Measurements from ENCODE around the gene SEC16A.

Gene SEC16A

GRCh38 chr9:136504512-136505348, 21.9 kb upstream of the SEC16A start:
- DNase-seq, result no peak

DNA sequence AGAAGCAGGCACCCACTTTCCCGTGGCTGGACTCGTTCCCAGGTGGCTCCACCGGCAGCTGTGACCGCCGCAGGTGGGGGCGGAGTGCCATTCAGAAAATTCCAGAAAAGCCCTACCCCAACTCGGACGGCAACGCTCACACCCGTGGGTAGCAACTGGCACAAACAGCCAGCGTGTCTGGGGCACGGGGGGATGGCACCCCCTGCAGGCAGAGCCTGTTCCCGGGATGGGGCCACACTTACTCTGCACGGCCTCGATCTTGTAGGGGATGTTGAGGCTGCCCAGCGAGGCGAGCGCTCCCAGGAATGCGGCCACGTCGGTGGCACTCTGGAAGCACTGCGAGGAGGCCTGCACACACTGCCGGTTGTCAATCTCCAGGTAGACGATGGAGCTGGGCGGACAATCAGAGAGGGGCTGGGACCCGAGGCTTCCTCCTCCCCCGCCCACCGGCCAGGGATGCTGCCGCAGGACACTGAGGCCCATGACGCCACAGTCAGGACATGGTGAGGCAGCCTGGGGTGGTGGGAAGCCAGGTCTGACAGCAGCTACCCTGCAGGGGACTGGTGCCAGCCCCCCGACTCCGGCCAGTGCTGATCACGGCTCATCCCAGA, 20.2 kb upstream of the SEC16A start:
- DNase-seq, result no peak

DNA sequence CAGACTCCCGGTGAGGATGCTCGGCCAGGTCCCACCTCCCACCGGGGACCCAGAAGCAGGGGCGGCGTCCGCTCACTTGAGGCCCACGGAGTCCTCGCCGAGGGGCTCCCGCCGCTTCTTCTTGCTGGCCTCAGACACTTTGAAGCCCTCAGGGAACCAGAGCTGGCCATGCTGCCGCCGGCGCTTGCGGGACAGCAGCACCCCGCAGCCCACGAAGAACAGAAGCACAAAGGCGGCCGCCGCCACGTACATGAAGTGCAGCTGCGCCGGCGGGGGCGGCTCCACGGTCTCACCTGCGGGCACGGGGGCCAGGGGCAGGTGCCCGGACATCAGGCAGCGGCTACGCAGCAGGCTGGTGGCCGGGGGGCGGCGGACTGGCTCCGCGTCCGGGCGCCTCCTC, 19.4 kb upstream of the SEC16A start:
- no peak for DNase-seq

DNA sequence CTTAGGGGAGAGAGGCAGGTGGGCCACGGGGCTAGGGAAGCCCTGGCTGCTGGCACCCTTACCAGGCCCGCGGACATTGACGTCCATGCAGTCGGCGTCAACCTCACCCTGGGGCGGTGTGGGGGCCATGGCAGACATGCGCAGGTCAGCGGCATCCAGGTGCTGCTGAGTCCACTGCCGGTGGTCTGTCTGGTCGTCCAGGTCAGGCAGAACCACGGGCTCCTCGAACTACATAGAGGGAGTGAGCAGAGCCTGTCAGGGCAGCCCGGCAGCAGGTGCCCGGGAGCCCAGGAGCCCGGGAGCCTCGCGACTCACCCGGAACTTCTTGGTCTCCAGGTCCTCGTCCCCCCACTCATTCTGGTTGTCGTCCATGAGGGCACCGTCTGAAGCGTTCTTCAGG, 18.8 kb upstream of the SEC16A start:
- no peak for DNase-seq

DNA sequence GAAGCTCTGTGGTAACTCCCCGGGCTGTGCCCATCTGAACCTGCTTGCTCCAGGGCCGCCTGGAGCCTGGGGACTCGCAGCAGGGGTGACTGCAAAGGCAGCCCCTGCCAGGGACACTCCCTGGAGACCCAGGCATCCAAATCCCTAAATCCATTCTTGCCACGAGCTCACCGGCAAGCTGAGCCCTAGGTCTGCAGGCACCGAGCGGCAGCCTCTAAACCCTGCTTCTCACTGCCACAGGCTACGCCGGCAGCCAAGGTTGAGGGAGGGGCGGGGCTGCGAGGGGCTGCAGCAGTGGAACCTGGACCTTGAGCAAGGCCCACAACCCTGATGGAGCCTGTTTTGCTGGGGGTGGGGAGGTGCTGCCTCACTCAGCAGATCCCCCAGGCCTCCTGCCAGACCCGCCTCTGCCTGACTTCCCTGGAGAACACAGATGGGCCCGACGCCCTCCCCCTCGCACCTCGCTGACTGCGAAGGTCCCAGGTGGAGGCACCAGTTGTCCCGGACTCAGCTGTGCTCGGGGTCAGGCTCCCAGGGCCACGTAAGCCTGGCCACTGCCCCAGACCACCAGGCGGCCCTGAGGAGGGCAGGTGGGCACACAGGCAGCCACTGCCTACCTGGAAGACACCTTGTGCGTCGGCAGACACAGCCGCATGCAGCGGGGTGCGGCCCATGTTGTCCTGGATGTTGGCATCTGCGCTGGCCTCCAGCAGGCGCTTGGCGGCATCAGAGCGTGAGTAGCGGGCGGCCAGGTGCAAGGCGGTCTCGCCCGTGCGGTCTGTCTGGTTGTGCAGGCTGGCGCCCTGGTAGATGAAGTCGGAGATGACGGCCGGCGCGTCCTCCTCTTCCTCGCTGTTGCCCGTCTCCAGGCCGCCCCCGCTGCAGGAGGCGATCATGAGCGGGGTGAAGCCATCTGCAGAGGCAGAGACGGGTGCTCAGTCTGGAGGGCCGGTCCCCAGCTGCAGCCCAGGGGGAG, 17.4 kb upstream of the SEC16A start:
- DNase-seq, result no peak

GRCh38 chr9:136499071-136499934, 16.5 kb upstream of the SEC16A start:
- DNase-seq, result no peak

DNA sequence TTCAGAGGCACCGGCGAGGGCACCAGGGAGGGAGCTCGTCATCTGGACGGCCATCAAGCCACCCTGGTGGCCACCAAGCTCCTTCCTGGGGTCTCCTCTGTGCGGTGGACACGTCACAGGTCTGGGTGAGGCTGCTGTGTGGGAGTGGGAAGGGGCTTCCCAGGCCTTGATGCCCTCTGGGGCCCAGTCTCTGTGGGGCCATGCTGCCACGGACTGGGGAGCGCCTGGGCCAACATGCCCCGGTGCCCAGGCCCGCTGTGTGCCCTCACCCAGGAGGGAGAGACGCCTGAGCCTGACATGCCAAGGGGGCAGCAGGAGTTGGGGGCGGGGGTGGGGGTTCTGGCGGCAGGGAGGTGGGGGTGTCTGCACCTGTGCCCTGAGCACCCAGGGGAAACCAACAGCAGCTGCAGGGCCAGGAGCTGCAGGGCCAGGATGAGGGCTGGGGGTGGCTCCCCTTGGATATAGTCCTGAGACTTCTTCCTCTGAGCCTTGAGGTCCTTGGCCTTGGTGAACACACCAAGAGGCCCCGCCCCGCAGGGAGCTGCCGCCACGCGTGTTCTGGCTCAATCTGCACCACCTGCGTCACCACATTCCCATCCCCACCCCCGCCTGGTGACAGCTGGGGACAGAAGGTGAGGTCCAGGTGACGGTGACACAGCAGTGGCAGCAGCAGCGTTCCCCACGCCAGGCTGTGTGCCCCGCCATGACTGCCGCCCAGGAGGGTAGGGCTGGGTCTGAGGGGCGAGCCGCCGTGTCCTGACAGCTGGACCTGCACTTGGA, 15.3 kb upstream of the SEC16A start:
- DNase-seq, result no peak

DNA sequence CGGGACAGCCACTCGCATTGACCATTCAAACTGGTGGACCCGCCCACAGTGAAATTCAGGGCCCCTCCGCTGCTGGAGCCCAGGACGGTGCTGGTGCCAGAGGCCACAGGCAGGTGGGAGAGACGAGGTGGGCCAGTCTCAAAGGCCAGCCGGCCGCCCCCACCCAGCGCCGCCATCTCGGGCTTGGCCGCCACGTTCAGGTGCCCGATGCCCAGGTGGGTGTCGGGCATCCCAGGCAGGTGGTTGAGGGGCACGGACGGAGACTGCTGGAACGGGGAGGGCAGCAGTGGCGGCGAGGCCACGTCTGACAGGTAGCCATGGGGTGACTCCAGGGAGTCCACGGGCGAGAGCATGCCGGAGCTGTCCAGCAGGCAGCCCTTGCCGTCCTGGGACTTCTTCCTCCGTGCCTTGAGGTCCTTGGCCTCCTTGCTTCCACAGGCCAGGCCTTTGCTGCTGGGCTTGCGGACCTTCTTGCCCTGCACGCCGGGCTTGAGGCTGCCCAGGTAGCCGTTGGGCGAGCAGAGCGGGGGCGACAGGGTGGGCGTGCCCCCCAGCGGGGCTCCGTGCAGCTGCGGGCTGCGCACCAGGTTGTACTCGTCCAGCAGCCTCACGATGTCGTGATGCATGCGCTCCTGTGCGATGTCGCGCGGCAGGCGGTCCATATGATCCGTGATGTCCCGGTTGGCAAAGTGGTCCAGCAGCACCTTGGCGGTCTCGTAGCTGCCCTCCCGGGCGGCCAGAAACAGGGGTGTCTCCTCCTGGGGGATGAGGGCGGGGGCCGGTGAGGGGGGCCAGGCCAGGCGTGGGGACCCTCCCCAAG, 14.2 kb upstream of the SEC16A start:
- DNase-seq, result no peak

DNA sequence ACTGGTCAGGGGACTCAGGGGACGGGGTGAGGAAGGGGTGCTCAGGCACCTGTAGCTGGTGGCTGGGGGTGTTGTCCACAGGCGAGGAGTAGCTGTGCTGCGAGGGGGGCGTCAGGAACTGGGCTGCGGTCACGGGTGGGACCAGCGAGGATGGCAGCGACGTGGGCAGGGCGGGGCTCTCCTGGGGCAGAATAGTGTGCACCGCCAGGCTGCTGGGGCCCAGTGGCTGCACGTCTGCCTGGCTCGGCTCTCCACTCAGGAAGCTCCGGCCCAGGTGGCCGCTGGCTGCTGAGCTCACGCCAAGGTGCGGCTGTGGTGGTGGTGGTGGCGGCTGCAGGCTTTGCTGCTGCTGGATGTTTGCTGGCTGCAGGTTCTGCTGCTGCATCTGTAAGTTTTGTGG, 13.3 kb upstream of the SEC16A start:
- no peak for DNase-seq

DNA sequence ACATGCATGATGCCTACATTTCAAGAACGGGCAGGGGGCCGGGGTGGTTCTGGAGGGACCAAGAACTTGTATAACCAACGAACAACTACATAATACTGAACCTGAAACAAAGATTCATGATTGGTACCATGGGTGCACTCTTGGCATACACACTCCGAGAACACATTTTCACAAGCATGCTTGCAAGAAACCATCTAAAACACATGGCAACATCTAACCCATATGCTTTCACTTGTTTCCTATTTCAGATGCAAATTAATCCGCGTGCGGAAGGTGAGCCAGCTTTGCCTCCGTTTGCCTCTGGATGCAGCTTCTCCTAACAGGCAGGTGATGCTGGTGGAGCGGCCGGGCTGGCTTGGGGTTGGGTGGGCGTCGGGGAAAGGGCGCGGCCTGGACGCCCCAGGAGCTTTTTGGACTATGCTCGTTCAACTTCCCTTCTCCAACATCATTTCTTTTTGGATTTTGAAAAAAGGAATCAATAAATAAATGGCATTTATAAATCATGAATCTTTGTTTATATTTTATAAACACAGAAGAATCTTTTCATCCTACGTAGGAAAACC, 12.5 kb upstream of the SEC16A start:
- no peak for DNase-seq

DNA sequence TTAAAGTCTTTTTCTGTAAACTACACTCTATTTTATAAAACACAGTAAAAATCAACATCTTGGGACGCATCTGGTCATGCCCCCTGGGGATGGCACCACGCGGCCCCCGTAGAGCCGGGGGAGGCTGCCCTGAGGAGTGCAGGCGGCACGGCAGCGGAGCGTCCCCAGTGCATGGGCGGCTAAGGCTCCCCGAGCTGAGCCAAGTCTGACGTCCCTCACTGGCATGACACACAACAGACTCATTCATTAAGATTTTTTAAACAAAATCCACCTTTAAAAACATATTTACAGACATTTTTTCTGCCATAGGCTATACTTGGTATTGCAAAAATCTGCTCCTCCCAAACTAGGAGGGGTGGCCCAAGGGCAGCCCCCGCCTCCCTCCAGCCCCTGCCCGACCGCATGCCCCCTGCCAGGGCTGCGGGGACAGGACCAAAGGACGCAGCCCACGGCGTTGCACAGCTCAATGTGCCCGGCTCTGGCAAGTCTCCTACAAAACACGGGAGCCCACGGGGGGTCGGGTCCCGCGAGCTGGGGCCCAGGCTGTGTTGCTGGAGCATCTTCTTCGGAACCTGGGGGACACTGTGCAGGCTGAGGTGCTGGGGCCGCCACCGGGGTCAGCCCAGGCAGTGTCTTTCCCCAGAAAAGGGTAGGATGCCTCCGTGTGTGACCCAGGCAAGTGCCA, 11.8 kb upstream of the SEC16A start:
- DNase-seq, result no peak

GRCh38 chr9:136494012-136494411, 11.2 kb upstream of the SEC16A start:
- no peak for DNase-seq

DNA sequence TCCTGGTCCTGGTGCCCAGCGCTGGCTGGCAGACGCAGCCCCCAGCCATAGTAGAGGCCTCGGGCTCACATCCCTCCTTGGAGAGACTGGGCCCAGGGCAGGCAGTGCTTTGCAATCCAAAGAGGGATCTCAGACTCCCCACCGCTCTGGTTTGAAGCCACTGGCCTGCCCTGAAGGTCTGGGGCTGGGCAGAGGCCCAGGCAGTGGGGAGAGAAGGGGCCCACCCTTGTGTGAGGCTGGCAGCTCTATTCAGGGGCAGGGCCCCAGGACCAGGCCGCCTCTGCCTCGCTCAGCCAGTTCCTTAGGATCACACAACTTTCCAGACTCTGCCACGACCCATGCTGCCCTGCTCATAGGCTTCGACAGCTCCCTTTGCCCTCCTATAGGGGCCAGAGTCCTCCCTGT, 10.7 kb upstream of the SEC16A start:
- no peak for DNase-seq

- no peak for DNase-seq
These were observed 10.2 kb upstream of the SEC16A start for GRCh38 chr9:136492978-136493522.

GRCh38 chr9:136489731-136490130, 6.9 kb upstream of the SEC16A start:
- no peak for DNase-seq

DNA sequence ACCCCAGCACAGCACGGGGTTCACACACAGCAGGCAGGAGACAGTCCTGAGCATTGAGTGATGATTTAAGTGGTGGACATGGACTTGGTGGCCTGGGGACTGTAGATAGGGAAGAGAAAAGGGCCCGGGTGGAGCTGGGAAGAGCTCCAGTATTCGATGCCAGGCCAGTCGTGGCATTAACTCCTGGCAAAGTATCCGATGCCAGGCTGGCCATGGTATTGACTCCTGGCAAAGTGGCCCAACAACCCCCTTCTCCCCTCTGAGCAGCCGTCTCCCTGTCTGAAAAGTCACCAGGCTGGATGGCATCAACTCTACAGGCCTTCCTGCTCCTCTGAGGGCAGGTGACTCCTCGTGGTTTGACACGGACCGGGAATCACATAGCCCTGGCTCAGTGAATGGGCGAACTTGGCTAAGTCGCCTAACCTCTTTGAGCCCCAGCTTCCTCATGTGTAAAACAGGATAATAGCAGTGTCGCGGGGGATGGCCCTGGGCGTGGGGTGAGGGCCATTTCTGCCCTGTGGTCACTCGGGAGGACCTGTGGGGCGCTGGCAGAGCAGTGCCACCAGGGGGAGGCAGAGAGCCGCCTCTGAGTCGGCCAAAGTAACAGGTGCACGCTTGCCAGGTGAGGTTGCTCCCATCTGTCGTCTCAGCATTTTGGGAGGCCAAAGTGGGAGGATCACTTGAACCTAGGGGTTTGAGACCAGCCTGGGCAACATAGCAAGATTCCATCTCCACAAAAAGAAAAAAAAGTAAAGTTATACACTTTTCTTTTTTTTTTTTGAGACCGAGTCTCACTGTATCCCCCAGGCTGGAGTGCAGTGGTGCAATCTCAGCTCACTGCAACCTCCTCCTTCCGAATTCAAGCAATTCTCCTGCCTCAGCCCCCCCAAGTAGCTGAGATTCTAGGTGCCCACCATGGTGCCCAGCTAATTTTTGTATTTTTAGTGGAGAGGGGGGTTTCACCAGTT, 5.7 kb upstream of the SEC16A start:
- peak; percentile 79 for DNase-seq

- no peak for DNase-seq
These were observed 4.8 kb upstream of the SEC16A start for GRCh38 chr9:136487672-136488071.

All from DMS53 (cell line).